Subcutaneous adipose tissue (tissue), 4 donors: Measurements from ENCODE around the gene SCN11A. TPM values are rescaled to one million over a fixed set of nuclear protein-coding genes. Genes with fewer than 3 reads are reported as not detected.

Experiments
- CTCF ChIP-seq: fragments of 450-650 bp; IDR thresholded peaks from one replicate; pipeline ENCODE4 v1.5.1; 2016; ENCODE audit warnings: low read depth, mild to moderate bottlenecking, control low read depth, antibody characterized with exemption, moderate library complexity
- total RNA-seq, 4 donors: library from RNA; depleted of rRNA; stranded (reverse); fragments of >200 nt; gene quantifications; one replicate each; pipeline ENCODE4 v1.1.0, GENCODE V29; 2016

Gene SCN11A
- total RNA-seq, 4 donors from 2014 or later = 0.34 to 1.9 (median 0.46) TPM

- TF ChIP-seq CTCF = no peak
Measured at GRCh38 chr3:39050029-39050428, 1.7 kb downstream of the SCN11A start.

GRCh38 chr3:39038165-39038564 lies 13.6 kb downstream of the SCN11A start:
- no peak for TF ChIP-seq CTCF

GRCh38 chr3:39029556-39029955 lies 22.2 kb downstream of the SCN11A start:
- no peak for TF ChIP-seq CTCF

GRCh38 chr3:39028546-39028945 lies 23.2 kb downstream of the SCN11A start:
- no peak for TF ChIP-seq CTCF

GRCh38 chr3:39025222-39025970 lies 26.3 kb downstream of the SCN11A start:
- TF ChIP-seq CTCF = no peak

- no peak for TF ChIP-seq CTCF
Measured at GRCh38 chr3:39024497-39024896, 27.2 kb downstream of the SCN11A start.

- TF ChIP-seq CTCF = no peak
Measured at GRCh38 chr3:39022286-39022630, 29.5 kb downstream of the SCN11A start.
